Measurements from ENCODE around the gene SCG3.

- TF ChIP-seq SUZ12 (IDR thresholded peaks at IDR 0.05; ENCODE audit: extremely low read depth, insufficient read depth, insufficient read length) (no peak), ZNF274 (IDR thresholded peaks at IDR 0.05; ENCODE audit: low read depth, low read length) (no peak), YY1 (IDR thresholded peaks at IDR 0.05; ENCODE audit: insufficient read depth, insufficient read length) (no peak)
Measured at GRCh38 chr15:51714162-51714561, 32.9 kb downstream of the SCG3 start.
